ENCODE results near the gene MEGF9. TPM values are rescaled to one million over a fixed set of nuclear protein-coding genes. Genes with fewer than 3 reads are reported as not detected.

Gene MEGF9
- total RNA-seq, 1 donor from 2014 or later, result 10.0 TPM

DNA sequence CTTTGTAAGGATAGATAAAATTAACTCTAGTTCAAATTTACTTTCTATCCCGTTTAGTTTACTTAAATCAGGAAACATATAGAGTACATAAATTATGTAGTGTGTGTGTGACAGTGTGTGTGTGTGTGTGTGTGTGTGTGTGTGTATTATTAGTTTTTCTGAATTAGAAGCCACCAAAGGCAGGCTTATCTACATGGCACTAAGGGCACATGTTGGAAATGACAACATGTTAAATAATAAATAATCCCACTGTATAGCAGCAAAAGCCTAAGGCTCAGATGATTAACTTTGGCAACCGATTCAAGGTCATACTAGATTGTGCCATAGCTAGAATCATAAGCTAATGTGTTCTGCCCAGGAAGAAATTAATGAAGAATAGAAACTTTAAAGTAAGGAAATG lies 54.6 kb downstream of the MEGF9 start:
- H3K36me3 ChIP-seq (ENCODE audit: control insufficient read depth, insufficient read depth, low read length), result no peaks in the 10 kb centered on the region
- TF ChIP-seq, protein P1, sequence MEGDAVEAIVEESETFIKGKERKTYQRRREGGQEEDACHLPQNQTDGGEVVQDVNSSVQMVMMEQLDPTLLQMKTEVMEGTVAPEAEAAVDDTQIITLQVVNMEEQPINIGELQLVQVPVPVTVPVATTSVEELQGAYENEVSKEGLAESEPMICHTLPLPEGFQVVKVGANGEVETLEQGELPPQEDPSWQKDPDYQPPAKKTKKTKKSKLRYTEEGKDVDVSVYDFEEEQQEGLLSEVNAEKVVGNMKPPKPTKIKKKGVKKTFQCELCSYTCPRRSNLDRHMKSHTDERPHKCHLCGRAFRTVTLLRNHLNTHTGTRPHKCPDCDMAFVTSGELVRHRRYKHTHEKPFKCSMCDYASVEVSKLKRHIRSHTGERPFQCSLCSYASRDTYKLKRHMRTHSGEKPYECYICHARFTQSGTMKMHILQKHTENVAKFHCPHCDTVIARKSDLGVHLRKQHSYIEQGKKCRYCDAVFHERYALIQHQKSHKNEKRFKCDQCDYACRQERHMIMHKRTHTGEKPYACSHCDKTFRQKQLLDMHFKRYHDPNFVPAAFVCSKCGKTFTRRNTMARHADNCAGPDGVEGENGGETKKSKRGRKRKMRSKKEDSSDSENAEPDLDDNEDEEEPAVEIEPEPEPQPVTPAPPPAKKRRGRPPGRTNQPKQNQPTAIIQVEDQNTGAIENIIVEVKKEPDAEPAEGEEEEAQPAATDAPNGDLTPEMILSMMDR (IDR thresholded peaks at IDR 0.05; ENCODE audit: insufficient read depth, low read length, poor library complexity, severe bottlenecking), result no peak
- H3K27me3 ChIP-seq (ENCODE audit: control insufficient read depth, insufficient read depth, low read length), result no peaks in the 10 kb centered on the region
- H3K4me3 ChIP-seq (ENCODE audit: low read depth, low read length), result no peak overlapping the region
- no peak for DNase-seq (ENCODE audit: low read depth)

DNA sequence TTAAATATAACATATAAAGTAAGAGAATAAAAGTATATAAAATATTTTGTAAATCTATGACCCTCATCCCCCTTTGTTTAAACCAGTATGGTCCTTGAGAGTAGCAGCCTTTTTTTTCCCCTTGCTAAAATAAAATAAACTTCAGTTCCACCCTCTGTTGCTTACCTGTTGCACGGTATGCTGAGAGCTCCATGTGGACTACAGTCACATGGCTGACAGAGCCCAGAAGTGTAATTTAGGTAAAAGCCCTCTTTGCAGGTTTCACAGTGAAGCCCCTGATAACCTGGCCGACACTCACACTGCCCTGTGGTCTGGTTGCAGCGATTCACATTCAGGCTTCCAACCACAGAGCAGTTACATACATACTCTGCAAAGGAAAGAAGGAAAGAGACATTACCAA lies 55.1 kb downstream of the MEGF9 start:
- no peaks in the 10 kb centered on the region for H3K36me3 ChIP-seq (ENCODE audit: control insufficient read depth, insufficient read depth, low read length)
- no peak for DNase-seq (ENCODE audit: low read depth)
- H3K4me3 ChIP-seq (ENCODE audit: low read depth, low read length), result no peak overlapping the region
- H3K27me3 ChIP-seq (ENCODE audit: control insufficient read depth, insufficient read depth, low read length), result no peaks in the 10 kb centered on the region
- TF ChIP-seq, protein P1 (IDR thresholded peaks at IDR 0.05; ENCODE audit: insufficient read depth, low read length, poor library complexity, severe bottlenecking), result no peak

DNA sequence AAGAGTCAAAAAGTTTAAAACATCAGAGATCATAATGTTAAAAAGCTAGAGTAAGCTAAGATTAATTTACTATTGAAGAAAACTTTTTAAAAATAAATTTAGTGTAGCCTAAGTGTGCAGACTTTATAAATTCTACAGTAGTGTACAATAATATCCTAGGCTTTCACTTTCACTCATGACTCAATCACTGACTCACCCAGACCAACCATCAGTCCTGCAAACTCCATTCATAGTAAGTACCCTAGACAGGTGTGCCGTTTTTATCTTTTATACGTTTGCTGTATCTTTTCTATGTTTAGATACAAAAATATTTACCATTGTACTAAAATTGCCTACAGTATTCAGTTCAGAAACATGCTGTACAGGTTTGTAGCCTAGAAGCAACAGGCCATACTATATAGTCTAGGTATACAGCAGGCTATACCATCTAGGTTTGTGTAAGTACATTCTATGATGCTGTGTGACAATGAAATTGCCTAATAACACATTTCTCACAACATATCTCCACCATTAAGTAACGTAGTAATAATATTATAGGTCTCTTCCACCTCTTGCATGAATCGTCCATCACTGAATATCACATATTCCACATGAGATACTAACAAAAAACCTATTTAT lies 59.2 kb downstream of the MEGF9 start:
- H3K4me3 ChIP-seq (ENCODE audit: low read depth, low read length), result no peak overlapping the region
- DNase-seq (ENCODE audit: low read depth), result peak; percentile 37
- no peaks in the 10 kb centered on the region for H3K27me3 ChIP-seq (ENCODE audit: control insufficient read depth, insufficient read depth, low read length)
- TF ChIP-seq, protein P1 (IDR thresholded peaks at IDR 0.05; ENCODE audit: insufficient read depth, low read length, poor library complexity, severe bottlenecking), result no peak
- H3K36me3 ChIP-seq (ENCODE audit: control insufficient read depth, insufficient read depth, low read length), result no peaks in the 10 kb centered on the region

DNA sequence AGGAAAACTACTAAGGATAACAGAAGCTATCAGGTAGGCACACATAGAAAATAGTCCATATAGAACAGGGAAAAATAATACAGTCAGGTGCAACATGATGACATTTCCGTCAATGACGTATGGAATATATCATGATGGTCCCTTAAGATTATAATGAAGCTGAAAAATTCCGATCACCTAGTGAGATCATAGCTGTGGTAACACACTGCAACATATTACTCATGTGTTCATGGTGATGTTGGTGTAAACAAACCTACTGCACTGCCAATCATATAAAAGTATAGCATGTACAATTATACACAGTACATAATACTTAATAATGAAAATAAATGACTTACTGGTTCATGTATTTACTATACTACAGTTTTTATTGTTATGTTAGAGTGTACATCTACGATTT lies 60.0 kb downstream of the MEGF9 start:
- Histone ChIP-seq H3K4me3 (ENCODE audit: low read depth, low read length) (no peak overlapping the region), H3K27me3 (ENCODE audit: control insufficient read depth, insufficient read depth, low read length) (no peaks in the 10 kb centered on the region), H3K36me3 (ENCODE audit: control insufficient read depth, insufficient read depth, low read length) (no peaks in the 10 kb centered on the region)
- DNase-seq (ENCODE audit: low read depth), result no peak
- TF ChIP-seq, protein P1 (IDR thresholded peaks at IDR 0.05; ENCODE audit: insufficient read depth, low read length, poor library complexity, severe bottlenecking), result no peak

DNA sequence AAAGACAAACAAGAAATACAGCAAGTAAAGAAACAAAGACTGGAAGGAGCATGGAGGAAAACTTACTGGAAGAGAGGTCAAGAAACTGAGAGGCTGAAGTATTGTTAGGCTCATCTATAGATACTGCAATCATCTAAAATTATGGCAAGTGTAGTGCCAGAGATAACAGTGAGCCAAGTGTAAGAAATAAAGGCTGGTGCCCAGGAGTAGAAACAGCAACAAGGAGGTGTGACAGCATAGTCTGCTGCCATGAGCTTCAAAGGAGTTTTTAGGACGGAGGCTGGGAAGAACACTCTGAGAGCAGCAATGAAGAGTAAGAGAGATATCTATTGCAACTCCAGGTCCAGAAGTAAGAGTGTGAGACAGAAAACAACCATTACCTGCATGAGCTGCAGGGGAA lies 60.5 kb downstream of the MEGF9 start:
- no peak overlapping the region for H3K4me3 ChIP-seq (ENCODE audit: low read depth, low read length)
- no peaks in the 10 kb centered on the region for H3K27me3 ChIP-seq (ENCODE audit: control insufficient read depth, insufficient read depth, low read length)
- no peaks in the 10 kb centered on the region for H3K36me3 ChIP-seq (ENCODE audit: control insufficient read depth, insufficient read depth, low read length)
- DNase-seq (ENCODE audit: low read depth), result no peak
- TF ChIP-seq, protein P1 (IDR thresholded peaks at IDR 0.05; ENCODE audit: insufficient read depth, low read length, poor library complexity, severe bottlenecking), result no peak

DNA sequence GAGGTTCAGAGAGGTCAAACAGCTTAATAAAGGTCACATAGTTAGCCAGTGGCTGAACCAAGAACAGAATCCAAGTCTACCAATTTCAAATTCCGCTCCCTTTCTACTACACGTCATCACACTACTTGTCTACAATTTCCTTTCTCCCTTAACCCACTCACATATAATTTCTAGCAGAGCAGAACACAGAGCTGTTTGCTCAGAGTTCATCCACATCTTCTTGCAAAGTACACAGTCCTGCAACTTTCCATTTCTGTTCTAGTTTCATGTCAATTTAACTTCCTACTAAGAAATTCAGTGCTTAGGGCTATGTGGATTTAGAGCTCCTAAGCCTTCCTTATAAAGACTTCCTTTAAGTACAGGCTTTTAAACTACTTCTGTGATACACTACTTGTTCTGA lies 61.3 kb downstream of the MEGF9 start:
- no peaks in the 10 kb centered on the region for H3K36me3 ChIP-seq (ENCODE audit: control insufficient read depth, insufficient read depth, low read length)
- no peak overlapping the region for H3K4me3 ChIP-seq (ENCODE audit: low read depth, low read length)
- DNase-seq (ENCODE audit: low read depth), result no peak
- TF ChIP-seq, protein P1 (IDR thresholded peaks at IDR 0.05; ENCODE audit: insufficient read depth, low read length, poor library complexity, severe bottlenecking), result no peak
- no peaks in the 10 kb centered on the region for H3K27me3 ChIP-seq (ENCODE audit: control insufficient read depth, insufficient read depth, low read length)
